Kasumi-1 (cell line): Measurements from ENCODE around the gene N4BP2.
A peak's percentile ranks its signal among the peaks of the same experiment; 100 is the strongest.
"Not testable (repeated sequence)": the region's sequence is repeated elsewhere in the genome, so short reads cannot be mapped to it uniquely, and the experiment has no call there.

Source experiments
- DNase-seq, 2 experiments: peaks; one replicate each; lab custom pipeline; 2025; lab: John Stamatoyannopoulos, UW

Gene N4BP2

GRCh38 chr4:40087799-40088366, 31.2 kb downstream of the N4BP2 start:
- no peak for DNase-seq

- not testable (repeated sequence) for DNase-seq
These were observed 36.8 kb downstream of the N4BP2 start for GRCh38 chr4:40093400-40093799.

GRCh38 chr4:40099010-40099409, 42.4 kb downstream of the N4BP2 start:
- no peak for DNase-seq

- not testable (repeated sequence) for DNase-seq
These were observed 50.5 kb downstream of the N4BP2 start for GRCh38 chr4:40107150-40107549.

- no peak for DNase-seq
These were observed 55.6 kb downstream of the N4BP2 start for GRCh38 chr4:40112027-40112792.

GRCh38 chr4:40114206-40114605, 57.6 kb downstream of the N4BP2 start:
- peak in 1 of 2 experiments; percentile 12 for DNase-seq

GRCh38 chr4:40118861-40119260, 62.2 kb downstream of the N4BP2 start:
- no peak for DNase-seq

GRCh38 chr4:40119344-40119743, 62.7 kb downstream of the N4BP2 start:
- no peak for DNase-seq

- peak; percentile 92 to 96 for DNase-seq
These were observed 64.9 kb downstream of the N4BP2 start for GRCh38 chr4:40121515-40121914.

- DNase-seq, result no peak
These were observed 66.3 kb downstream of the N4BP2 start for GRCh38 chr4:40122941-40123340.

- no peak for DNase-seq
These were observed 68.0 kb downstream of the N4BP2 start for GRCh38 chr4:40124690-40125089.

- DNase-seq, result no peak
These were observed 73.9 kb downstream of the N4BP2 start for GRCh38 chr4:40130401-40131036.

- DNase-seq, result no peak
These were observed 76.2 kb downstream of the N4BP2 start for GRCh38 chr4:40132816-40133215.

GRCh38 chr4:40134206-40134917, 77.7 kb downstream of the N4BP2 start:
- no peak for DNase-seq

- not testable (repeated sequence) for DNase-seq
These were observed 79.6 kb downstream of the N4BP2 start for GRCh38 chr4:40136202-40136601.

GRCh38 chr4:40140196-40140595, 83.5 kb downstream of the N4BP2 start:
- no peak for DNase-seq

- not testable (repeated sequence) for DNase-seq
These were observed 83.9 kb downstream of the N4BP2 start for GRCh38 chr4:40140597-40140996.

- DNase-seq, result no peak
These were observed 87.4 kb downstream of the N4BP2 start for GRCh38 chr4:40143926-40144508.

GRCh38 chr4:40144716-40145115, 88.1 kb downstream of the N4BP2 start:
- DNase-seq, result no peak

- not testable (repeated sequence) for DNase-seq
These were observed 90.8 kb downstream of the N4BP2 start for GRCh38 chr4:40147490-40147889.

- DNase-seq, result peak; percentile 88 to 90
These were observed 93.3 kb downstream of the N4BP2 start for GRCh38 chr4:40149960-40150385.

GRCh38 chr4:40150932-40151331, 94.3 kb downstream of the N4BP2 start:
- no peak for DNase-seq
